HCT116 (cell line): Measurements from ENCODE around the gene MYO7A. TPM values are rescaled to one million over a fixed set of nuclear protein-coding genes. Genes with fewer than 3 reads are reported as not detected.

Experiments
- ATAC-seq: fragments of 200-7000 bp; cut with Tn5 transposase; 2 replicates; pipeline ENCODE4 v1.9.1; 2020; ENCODE audit warnings: mild to moderate bottlenecking, moderate library complexity
- BruUV-seq: library from RNA; stranded (reverse); fragments of 400-500 nt; replicated peaks from 2 replicates; lab custom pipeline; 2021; lab: Mats Ljungman, UMichigan
- CTCF ChIA-PET: fragments of 300-600 bp; sonication (Branson Sonifier 250); formaldehyde crosslinking; loops from one replicate; lab custom pipeline; 2021; ENCODE audit warnings: antibody characterized with exemption; lab: Charles Lee
- POLR2A ChIA-PET: fragments of 300-600, 350-600 bp; sonication (Branson Sonifier 250); formaldehyde crosslinking; loops from one replicate; lab custom pipeline; 2021; ENCODE audit warnings: antibody characterized with exemption; lab: Charles Lee
- RAD21 ChIA-PET, 2 experiments: fragments of 300-600 bp; sonication (Branson Sonifier 250); formaldehyde crosslinking; loops; one replicate each; lab custom pipeline; 2023; ENCODE audit warnings: low total read pairs in 2 of 2; ENCODE audit not compliant: uncharacterized antibody in 2 of 2, unreplicated experiment in 2 of 2, low non-redundant PET in 1 of 2; lab: Charles Lee
- DNase-seq: peaks from one replicate; pipeline ENCODE4 v3.0.0-alpha.2; 2010; ENCODE audit warnings: low read depth, low spot score
- H2AFZ ChIP-seq: fragments of 200-600 bp; shearing (Covaris generic), sonication (generic); 2 replicates; pipeline ENCODE4 v1.6.1; 2017; ENCODE audit warnings: low read depth, mixed run types, mixed read lengths, antibody characterized with exemption, low read length; ENCODE audit not compliant: poor library complexity, severe bottlenecking
- H3K27ac ChIP-seq: 2 replicates; pipeline ENCODE4 v1.5.1; 2012; ENCODE audit warnings: low read depth, low read length
- H3K27me3 ChIP-seq: fragments of 200-600 bp; sonication (generic); 2 replicates; pipeline ENCODE4 v1.6.1; 2016; ENCODE audit warnings: mixed run types, low read length, mixed read lengths; ENCODE audit not compliant: insufficient read depth
- H3K36me3 ChIP-seq, 2 experiments: fragments of 200-500 bp in 1 of 2; fragments of 200-600 bp in 1 of 2; sonication (Bioruptor generic) in 1 of 2; sonication (generic) in 1 of 2; 2 replicates each; pipeline versions ENCODE4 v1.5.1 to v1.6.1; 2014 to 2016; ENCODE audit warnings: low read length in 2 of 2, inconsistent platforms in 1 of 2, mixed read lengths in 1 of 2, mixed run types in 1 of 2; ENCODE audit not compliant: insufficient read depth in 2 of 2, control insufficient read depth in 1 of 2
- H3K4me1 ChIP-seq, 2 experiments: fragments of 200-600 bp in 1 of 2; sonication (generic) in 1 of 2; 2 replicates each; pipeline versions ENCODE4 v1.5.1 to v1.6.1; 2012 to 2017; ENCODE audit warnings: low read length in 2 of 2, inconsistent platforms in 1 of 2, mild to moderate bottlenecking in 1 of 2, mixed read lengths in 1 of 2, mixed run types in 1 of 2, moderate library complexity in 1 of 2; ENCODE audit not compliant: insufficient read depth in 2 of 2, control insufficient read depth in 1 of 2
- H3K4me2 ChIP-seq: fragments of 200-600 bp; sonication (generic); 2 replicates; pipeline ENCODE4 v1.6.1; 2017; ENCODE audit warnings: mixed run types, low read length, mixed read lengths
- H3K4me3 ChIP-seq, 2 experiments: fragments of 200-600 bp in 1 of 2; sonication (generic) in 1 of 2; replicated peaks in 1 of 2; 2 replicates each; pipeline ENCODE4 v1.5.1; 2011 to 2016; ENCODE audit warnings: low read length in 2 of 2, control low read depth in 1 of 2, low read depth in 1 of 2, mild to moderate bottlenecking in 1 of 2, mixed read lengths in 1 of 2, mixed run types in 1 of 2
- H3K79me2 ChIP-seq: fragments of 200-600 bp; sonication (generic); 2 replicates; pipeline ENCODE4 v1.6.1; 2017; ENCODE audit warnings: mild to moderate bottlenecking, mixed run types, low read length, moderate library complexity, mixed read lengths; ENCODE audit not compliant: insufficient read depth
- H3K9ac ChIP-seq: fragments of 200-600 bp; sonication (generic); 2 replicates; pipeline ENCODE4 v1.6.1; 2016; ENCODE audit warnings: low read length, mixed read lengths
- H3K9me2 ChIP-seq: fragments of 200-600 bp; sonication (generic), shearing (Covaris generic); 2 replicates; pipeline ENCODE4 v1.6.1; 2017; ENCODE audit warnings: mixed run types, mild to moderate bottlenecking, moderate library complexity; ENCODE audit not compliant: insufficient read depth
- H3K9me3 ChIP-seq, 2 experiments: fragments of 200-500 bp in 1 of 2; fragments of 200-600 bp in 1 of 2; sonication (Bioruptor generic) in 1 of 2; sonication (generic) in 1 of 2; 2 replicates each; pipeline ENCODE4 v1.6.1; 2014 to 2017; ENCODE audit warnings: low read length in 2 of 2, mixed read lengths in 2 of 2, inconsistent platforms in 1 of 2, low read depth in 1 of 2, mild to moderate bottlenecking in 1 of 2, mixed run types in 1 of 2, moderate library complexity in 1 of 2; ENCODE audit not compliant: control insufficient read depth in 1 of 2, insufficient read depth in 1 of 2
- H4K20me1 ChIP-seq: fragments of 200-600 bp; sonication (generic), shearing (Covaris generic); 2 replicates; pipeline ENCODE4 v1.6.1; 2017; ENCODE audit warnings: mixed run types, mild to moderate bottlenecking, moderate library complexity; ENCODE audit not compliant: insufficient read depth
- CBX3 ChIP-seq: IDR thresholded peaks from 2 replicates; pipeline ENCODE4 v1.6.1; 2012; ENCODE audit warnings: low read depth
- ELF1 ChIP-seq: IDR thresholded peaks from 2 replicates; pipeline ENCODE4 v1.6.1; 2012; ENCODE audit warnings: low read depth, borderline replicate concordance
- EZH2phosphoT487 ChIP-seq: fragments of 200-600 bp; IDR thresholded peaks from 2 replicates; pipeline ENCODE4 v1.6.1; 2018; ENCODE audit warnings: antibody characterized with exemption, borderline replicate concordance
- RAD21 ChIP-seq: IDR thresholded peaks from 2 replicates; pipeline ENCODE4 v1.6.1; 2012; ENCODE audit warnings: low read depth, mild to moderate bottlenecking
- TCF7L2 ChIP-seq: IDR thresholded peaks from 2 replicates; pipeline ENCODE4 v1.7.0; 2011; ENCODE audit warnings: borderline replicate concordance, inconsistent platforms; ENCODE audit not compliant: insufficient read depth, insufficient read length; ENCODE audit errors: extremely low read depth
- intact Hi-C: fragments of 100-400 bp; cut with micrococcal nuclease; formaldehyde crosslinking; loops from 2 replicates; pipeline ENCODE4 v1.10.0; 2022
- total RNA-seq: library from RNA; stranded (reverse); gene quantifications from one replicate; pipeline ENCODE4 v1.2.1, GENCODE V29; 2021; ENCODE audit not compliant: unreplicated experiment
- TF ChIP-seq, protein P1 (sequence below): IDR thresholded peaks from 2 replicates; pipeline ENCODE4 v1.6.1; 2011; ENCODE audit warnings: mild to moderate bottlenecking, low read length, moderate library complexity; ENCODE audit not compliant: insufficient replicate concordance; ENCODE audit errors: extremely low read depth

Gene MYO7A
- total RNA-seq, 1 experiment from 2014 or later, result 1.8 TPM

GRCh38 chr11:77092382-77092781, 35.7 kb upstream of the MYO7A start:
- H3K79me2 ChIP-seq, result no peaks in the 10 kb centered on the region
- H3K27ac ChIP-seq, result no peak overlapping the region
- H2AFZ ChIP-seq, result no peak overlapping the region
- no peak for TF ChIP-seq TCF7L2
- TF ChIP-seq RAD21, result no peak
- TF ChIP-seq ELF1, result no peak
- TF ChIP-seq CBX3, result no peak
- TF ChIP-seq, protein P1, sequence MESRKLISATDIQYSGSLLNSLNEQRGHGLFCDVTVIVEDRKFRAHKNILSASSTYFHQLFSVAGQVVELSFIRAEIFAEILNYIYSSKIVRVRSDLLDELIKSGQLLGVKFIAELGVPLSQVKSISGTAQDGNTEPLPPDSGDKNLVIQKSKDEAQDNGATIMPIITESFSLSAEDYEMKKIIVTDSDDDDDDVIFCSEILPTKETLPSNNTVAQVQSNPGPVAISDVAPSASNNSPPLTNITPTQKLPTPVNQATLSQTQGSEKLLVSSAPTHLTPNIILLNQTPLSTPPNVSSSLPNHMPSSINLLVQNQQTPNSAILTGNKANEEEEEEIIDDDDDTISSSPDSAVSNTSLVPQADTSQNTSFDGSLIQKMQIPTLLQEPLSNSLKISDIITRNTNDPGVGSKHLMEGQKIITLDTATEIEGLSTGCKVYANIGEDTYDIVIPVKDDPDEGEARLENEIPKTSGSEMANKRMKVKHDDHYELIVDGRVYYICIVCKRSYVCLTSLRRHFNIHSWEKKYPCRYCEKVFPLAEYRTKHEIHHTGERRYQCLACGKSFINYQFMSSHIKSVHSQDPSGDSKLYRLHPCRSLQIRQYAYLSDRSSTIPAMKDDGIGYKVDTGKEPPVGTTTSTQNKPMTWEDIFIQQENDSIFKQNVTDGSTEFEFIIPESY, result no peak
- TF ChIP-seq EZH2phosphoT487, result no peak
- DNase-seq (no peak), ATAC-seq (no peak)
- no peak overlapping the region for H3K9ac ChIP-seq
- no peaks in the 10 kb centered on the region for H3K9me3 ChIP-seq
- H3K4me3 ChIP-seq, result no peak overlapping the region
- H3K9me2 ChIP-seq, result no peaks in the 10 kb centered on the region
- RAD21 ChIA-PET, result interaction anchor here in 1 of 2 experiments (2.5 kb wide), 1 partner anchor 44 kb away, joined by 24 read pairs; no protein-coding TSS in a partner anchor
- intact Hi-C loops, result loop anchor here (5.0 kb wide), 1 partner anchor 285 kb away; no protein-coding TSS in a partner anchor
- no peaks in the 10 kb centered on the region for H3K36me3 ChIP-seq
- H3K4me1 ChIP-seq, result peaks cover 2 to 11% of the 10 kb centered on the region in 2 experiments; a peak in 1 of 4 replicates
- CTCF ChIA-PET, result interaction anchor here (0.8 to 4.4 kb wide), 8 partner anchors 9 to 368 kb away, joined by 3 to 98 read pairs (median 15); no protein-coding TSS in a partner anchor
- no peaks in the 10 kb centered on the region for H4K20me1 ChIP-seq
- BruUV-seq, result no TSS peak
- H3K4me2 ChIP-seq, result no peak overlapping the region
- H3K27me3 ChIP-seq, result no peaks in the 10 kb centered on the region
- POLR2A ChIA-PET, result interaction anchor here (2.5 kb wide), 1 partner anchor 44 kb away, joined by 23 read pairs; no protein-coding TSS in a partner anchor
